Tibial nerve (tissue), 3 donors: Measurements from ENCODE around the gene PERCC1.

Experiments used
- CTCF ChIP-seq, 5 experiments: fragments of 200-600 bp in 3 of 5; fragments of 450-650 bp in 2 of 5; sonication (generic) in 3 of 5; IDR thresholded peaks; one replicate each; pipeline ENCODE4 v1.5.1; 2016 to 2019; ENCODE audit warnings: antibody characterized with exemption in 5 of 5, mild to moderate bottlenecking in 3 of 5, moderate library complexity in 2 of 5
- POLR2A ChIP-seq, 2 donors: fragments of 450-650 bp; IDR thresholded peaks; one replicate each; pipeline ENCODE4 v1.6.1; 2017; ENCODE audit warnings: antibody characterized with exemption in 2 of 2, mild to moderate bottlenecking in 2 of 2, moderate library complexity in 2 of 2

GRCh38 chr16:1461146-1461545, 30.3 kb downstream of the PERCC1 start:
- TF ChIP-seq CTCF (IDR thresholded peaks at IDR 0.05) (no peak), POLR2A (IDR thresholded peaks at IDR 0.05) (no peak)
